Renal cortical epithelial cell (primary cell): Measurements from ENCODE around the gene RHEX. TPM values are rescaled to one million over a fixed set of nuclear protein-coding genes. Genes with fewer than 3 reads are reported as not detected.
"Not testable (repeated sequence)": the region's sequence is repeated elsewhere in the genome, so short reads cannot be mapped to it uniquely, and the experiment has no call there.

Source experiments
- DNase-seq: peaks from one replicate; pipeline ENCODE4 v3.0.0-alpha.2; 2011; ENCODE audit warnings: low read depth
- total RNA-seq: library from RNA; depleted of rRNA; stranded (reverse); fragments of >200 nt; gene quantifications from 2 replicates; pipeline ENCODE4 v1.2.3, GENCODE V29; 2014

Gene RHEX
- total RNA-seq, 1 donor from 2014 or later, result 11.6 TPM

GRCh38 chr1:206030191-206030590 is 22.8 kb upstream of the RHEX start:
- no peak for DNase-seq

- peak; percentile 85 for DNase-seq
These were observed 22.3 kb upstream of the RHEX start for GRCh38 chr1:206030714-206031113.

- DNase-seq, result no peak
These were observed 20.4 kb upstream of the RHEX start for GRCh38 chr1:206032380-206033140.

- no peak for DNase-seq
These were observed 17.9 kb upstream of the RHEX start for GRCh38 chr1:206035027-206035426.

GRCh38 chr1:206036663-206037455 is 16.1 kb upstream of the RHEX start:
- no peak for DNase-seq

- no peak for DNase-seq
These were observed 15.4 kb upstream of the RHEX start for GRCh38 chr1:206037581-206037980.

GRCh38 chr1:206039046-206039973 is 13.7 kb upstream of the RHEX start:
- no peak for DNase-seq

- DNase-seq, result no peak
These were observed 12.6 kb upstream of the RHEX start for GRCh38 chr1:206040328-206040727.

- peak; percentile 35 for DNase-seq
These were observed 11.3 kb upstream of the RHEX start for GRCh38 chr1:206041640-206042039.

GRCh38 chr1:206047271-206047670 is 5.7 kb upstream of the RHEX start:
- DNase-seq, result no peak

GRCh38 chr1:206048582-206048981 is 4.4 kb upstream of the RHEX start:
- DNase-seq, result peak; percentile 85

GRCh38 chr1:206049293-206049692 is 3.7 kb upstream of the RHEX start:
- no peak for DNase-seq

- no peak for DNase-seq
These were observed 2.9 kb upstream of the RHEX start for GRCh38 chr1:206049919-206050600.

- peak; percentile 95 for DNase-seq
These were observed 2.2 kb upstream of the RHEX start for GRCh38 chr1:206050655-206051235.

GRCh38 chr1:206052231-206052865 is 625 bp upstream of the RHEX start:
- not testable (repeated sequence) for DNase-seq

GRCh38 chr1:206053616-206054015 is 643 bp downstream of the RHEX start:
- not testable (repeated sequence) for DNase-seq

GRCh38 chr1:206055069-206055625 is 2.2 kb downstream of the RHEX start:
- not testable (repeated sequence) for DNase-seq

- DNase-seq, result not testable (repeated sequence)
These were observed 2.8 kb downstream of the RHEX start for GRCh38 chr1:206055639-206056323.

- not testable (repeated sequence) for DNase-seq
These were observed 5.4 kb downstream of the RHEX start for GRCh38 chr1:206058289-206058926.
